Activated CD4-positive, alpha-beta T cell treated with anti-CD3 and anti-CD28 coated beads, Interleukin-2, amount 50 U/mL, for 24 hours (primary cell): ENCODE results near the gene ADAP1.
"Not testable (repeated sequence)": the region's sequence is repeated elsewhere in the genome, so short reads cannot be mapped to it uniquely, and the experiment has no call there.

Experiments used
- DNase-seq, 2 donors: peaks; one replicate each; pipeline ENCODE4 v3.0.0-alpha.2; 2020; ENCODE audit warnings: low read depth in 1 of 2, low spot score in 1 of 2

The ADAP1 gene

GRCh38 chr7:940599-941408 lies 13.7 kb downstream of the ADAP1 start:
- DNase-seq, result no peak

DNA sequence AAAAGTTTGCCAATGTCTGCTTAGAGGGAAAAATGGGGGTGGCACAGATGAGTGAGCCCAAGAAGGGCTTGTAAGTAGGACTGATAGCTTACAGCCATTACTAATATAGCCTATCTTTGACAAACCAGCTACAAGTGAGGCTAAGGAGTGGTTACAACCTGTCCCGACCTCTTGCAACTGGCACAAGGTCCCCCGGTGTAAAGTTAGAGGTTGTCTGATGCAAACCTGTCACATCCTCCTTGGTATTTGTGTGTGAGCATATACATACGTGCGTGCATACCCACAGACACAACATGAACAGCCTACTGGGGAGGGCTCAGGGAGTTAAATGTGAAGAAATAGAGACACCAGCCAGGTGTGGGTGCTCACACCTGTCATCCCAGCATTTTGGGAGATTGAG lies 14.6 kb downstream of the ADAP1 start:
- no peak for DNase-seq

DNA sequence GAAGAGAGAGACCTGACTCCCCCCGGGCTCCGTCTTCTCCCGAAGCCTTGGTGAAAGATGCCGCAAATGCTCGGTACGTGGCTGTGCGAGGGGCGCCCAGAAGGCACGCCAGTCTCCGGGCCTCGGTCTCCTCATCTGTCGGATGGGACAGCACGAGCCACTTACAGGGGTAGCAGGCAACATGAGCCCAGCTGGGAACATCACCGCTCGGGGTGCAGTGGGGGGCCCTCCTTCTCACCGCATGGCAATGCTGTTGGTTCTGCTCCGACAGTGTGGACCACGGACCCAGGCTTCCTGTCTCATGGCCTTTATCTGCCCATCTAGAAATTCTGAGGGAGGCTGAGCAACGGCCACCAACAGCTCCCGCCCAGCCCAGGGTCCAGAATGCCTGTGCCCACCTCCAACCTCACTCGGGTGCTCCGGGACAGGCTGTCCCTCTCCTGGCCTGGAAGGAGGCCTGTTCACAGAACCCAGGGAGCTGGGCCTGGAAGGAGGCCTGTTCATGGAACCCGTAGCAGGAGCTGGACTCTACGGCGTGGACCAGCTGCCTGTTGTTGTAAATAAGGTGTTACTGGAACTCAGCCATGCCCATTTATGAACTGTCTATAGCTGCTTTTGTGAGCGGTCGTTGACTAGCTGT lies 15.8 kb downstream of the ADAP1 start:
- no peak for DNase-seq

GRCh38 chr7:937856-938484 lies 16.5 kb downstream of the ADAP1 start:
- DNase-seq, result no peak

DNA sequence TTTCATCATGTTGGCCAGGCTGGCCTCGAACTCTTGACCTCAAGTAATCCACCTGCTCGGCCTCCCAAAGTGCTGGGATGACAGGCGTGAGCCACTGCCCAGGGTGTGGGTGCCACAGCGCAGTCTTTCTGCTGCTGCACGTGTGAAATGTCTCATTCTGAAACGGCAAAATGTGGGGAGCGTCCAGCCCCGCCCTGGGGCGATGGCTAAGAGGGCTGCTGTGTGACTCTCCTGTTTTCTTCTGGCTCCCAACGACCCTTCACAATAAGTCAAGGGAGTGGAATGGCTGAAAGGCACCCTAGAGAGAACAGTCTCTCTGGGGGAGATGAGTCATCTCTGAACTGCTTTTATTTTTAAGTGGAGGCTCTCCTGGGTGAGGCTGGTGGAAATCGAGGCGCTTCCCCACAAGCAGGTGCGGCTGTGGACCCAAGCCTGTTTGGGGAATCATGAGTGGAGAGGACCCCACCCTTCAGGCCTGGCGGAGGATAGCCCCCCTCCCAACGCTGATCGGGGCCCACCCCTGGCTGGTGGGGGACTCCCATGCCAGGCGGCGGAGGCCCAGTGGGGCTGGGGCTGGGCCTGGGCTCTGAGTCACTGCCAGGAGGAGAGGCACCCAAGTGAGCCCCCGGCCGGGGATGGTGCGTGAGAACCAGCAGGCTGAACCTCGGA lies 18.0 kb downstream of the ADAP1 start:
- DNase-seq, result no peak

GRCh38 chr7:935874-936385 lies 18.6 kb downstream of the ADAP1 start:
- DNase-seq, result no peak

DNA sequence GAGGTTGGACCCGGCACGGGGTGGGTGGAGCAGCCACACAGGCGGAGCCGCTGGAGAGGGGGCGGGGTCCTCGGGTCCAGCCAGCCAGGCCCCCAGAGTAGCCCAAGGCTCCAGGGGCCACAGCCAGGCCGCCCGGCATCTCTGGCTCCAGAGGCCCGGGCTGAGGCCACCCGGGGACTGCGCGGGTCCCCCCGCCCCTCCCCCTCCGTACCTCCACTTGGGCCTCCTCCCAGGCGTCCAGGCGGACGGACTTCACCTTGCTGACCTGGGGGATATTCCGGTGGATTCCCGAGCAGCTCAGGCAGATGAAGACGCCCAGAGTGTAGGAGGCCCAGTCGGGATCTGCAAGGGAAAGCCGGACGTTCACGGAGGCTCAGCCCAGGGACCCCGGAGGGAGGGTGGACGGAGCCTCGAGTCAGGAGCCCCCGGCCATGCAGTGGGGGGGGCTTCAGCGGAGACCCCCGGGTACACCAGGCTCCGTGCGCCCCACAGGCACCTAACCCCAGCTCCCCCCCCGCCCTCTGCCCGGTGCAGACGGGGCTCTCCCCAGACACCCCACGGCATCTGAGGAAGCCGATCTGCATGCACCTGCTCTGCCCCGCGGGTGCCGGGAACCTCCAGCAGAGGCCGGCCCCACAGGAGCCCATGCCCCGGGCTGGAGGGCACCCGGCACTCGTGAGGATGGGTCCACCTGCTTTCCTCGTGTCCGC lies 19.2 kb downstream of the ADAP1 start:
- DNase-seq, result no peak

DNA sequence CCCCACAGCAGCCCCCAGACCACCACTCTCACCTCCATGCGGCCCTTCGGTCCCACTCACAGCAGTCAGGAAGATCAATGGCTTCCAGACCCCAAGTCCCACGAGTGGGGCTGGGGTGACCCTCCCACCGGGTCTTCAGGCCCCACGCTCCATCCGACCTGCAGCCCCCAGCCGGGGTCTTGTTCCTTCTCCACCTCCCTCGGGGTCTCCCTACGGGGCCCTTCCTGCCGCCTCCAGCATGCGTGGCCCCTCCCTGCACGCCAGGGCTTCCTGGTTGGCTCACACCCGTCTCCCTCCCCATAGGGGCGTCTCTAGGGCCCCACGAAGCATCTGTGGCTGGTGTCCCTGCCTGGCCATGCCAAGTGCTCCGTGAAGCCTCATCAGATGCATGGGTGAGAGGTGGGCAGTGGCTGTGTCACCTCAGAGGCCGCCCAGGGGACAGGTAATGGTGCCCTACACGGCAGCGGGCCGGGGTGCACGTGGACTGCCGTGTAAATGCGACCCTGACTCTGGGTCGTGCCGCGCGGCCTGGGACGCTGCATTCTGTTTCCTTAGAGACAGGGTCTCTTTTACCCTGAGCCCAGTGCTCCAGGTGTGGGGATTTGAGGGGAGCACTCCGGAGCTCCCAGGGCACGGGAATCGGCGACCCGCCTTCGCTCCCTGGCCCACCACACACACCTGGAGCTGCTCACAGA lies 19.9 kb downstream of the ADAP1 start:
- DNase-seq, result no peak

GRCh38 chr7:932651-932975 lies 21.9 kb downstream of the ADAP1 start:
- no peak for DNase-seq

- DNase-seq, result no peak
Measured at GRCh38 chr7:931871-932650, 22.4 kb downstream of the ADAP1 start.

- no peak for DNase-seq
Measured at GRCh38 chr7:930975-931758, 23.3 kb downstream of the ADAP1 start.

DNA sequence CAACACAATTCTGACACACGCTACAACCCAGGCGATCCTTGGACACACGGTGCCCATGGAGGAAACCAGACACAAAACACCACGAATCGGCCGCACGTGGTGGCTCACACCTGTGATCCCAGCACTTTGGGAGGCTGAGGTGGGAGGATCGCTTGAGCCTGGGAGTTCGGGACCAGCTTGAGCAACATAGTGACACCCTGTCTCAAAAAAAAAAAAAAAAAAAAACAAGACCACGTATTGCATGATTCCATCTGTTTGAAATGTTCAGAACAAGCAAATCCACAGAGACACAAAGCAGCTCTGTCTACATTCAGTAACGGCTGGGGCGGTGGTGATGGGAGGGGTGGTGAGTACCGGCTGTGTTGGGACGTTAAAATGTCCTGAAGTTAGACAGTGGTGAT lies 25.2 kb downstream of the ADAP1 start:
- DNase-seq, result no peak

- no peak for DNase-seq
Measured at GRCh38 chr7:927031-927671, 27.3 kb downstream of the ADAP1 start.

DNA sequence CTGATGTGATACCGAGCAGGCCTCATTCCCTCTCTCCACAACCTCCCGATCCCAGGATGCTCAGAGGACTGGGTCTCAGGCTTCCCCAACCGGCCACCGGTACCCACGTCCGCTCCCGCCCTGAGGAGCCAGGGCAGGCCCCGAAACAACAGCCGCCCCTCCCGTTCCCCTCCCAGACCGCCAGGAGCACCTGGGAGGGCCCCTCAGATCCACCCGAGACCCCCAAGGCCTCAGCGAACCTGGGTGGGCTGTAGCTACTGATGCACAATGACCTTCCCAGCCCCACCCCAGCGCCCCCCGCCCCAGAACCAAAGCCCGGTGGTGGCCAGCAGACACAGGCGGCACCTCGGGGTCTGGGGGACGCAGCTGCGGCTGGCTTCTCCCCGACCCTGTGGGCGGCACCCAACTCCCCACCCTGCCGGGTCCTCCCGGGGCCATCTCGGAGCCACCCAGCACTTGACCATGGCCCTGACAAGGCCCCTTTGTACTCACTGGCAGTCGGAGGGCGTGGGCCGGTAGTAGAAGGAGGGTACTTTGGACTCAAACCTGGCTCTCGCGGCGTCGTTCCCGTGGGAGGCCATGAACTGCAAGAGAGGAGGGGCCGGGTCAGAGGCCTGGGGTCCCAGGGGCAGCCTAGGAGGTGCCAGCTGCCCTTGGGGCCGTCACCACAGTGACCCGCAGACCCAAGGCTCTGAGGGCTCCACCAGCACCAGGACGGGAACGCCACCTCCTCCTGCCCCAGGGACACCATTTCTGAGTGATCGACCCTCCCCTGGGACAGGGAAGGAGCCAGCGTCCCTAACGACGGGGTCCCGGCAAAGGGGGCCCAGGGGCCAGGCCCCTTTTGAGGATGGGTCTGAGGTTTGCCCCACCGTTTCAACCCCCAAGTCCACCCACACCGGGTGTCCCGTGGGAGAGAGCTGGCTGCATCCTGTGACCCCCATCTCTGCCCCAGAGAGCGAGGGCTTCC lies 28.1 kb downstream of the ADAP1 start:
- DNase-seq, result no peak

- no peak for DNase-seq
Measured at GRCh38 chr7:925601-926000, 28.9 kb downstream of the ADAP1 start.

- DNase-seq, result peak in 1 of 2 donors; percentile 60
Measured at GRCh38 chr7:924541-925231, 29.8 kb downstream of the ADAP1 start.

DNA sequence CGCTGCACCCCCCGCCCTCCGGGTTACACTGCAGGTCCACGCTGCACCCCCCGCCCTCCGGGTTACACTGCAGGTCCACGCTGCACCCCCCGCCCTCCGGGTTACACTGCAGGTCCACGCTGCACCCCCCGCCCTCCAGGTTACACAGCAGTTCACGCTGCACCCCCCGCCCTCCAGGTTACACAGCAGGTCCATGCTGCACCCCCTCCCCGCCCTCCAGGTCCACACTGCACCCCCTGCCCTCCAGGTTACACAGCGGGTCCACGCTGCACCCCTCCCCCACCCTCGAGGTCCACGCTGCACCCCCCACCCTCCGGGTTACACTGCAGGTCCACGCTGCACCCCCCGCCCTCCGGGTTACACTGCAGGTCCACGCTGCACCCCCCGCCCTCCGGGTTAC lies 30.4 kb downstream of the ADAP1 start:
- not testable (repeated sequence) for DNase-seq
